ENCODE measurements around the gene RIPPLY3.

The RIPPLY3 gene

GRCh38 chr21:36990508-36991205 is 15.8 kb upstream of the RIPPLY3 start:
- TF ChIP-seq GATA2 (IDR thresholded peaks at IDR 0.05; ENCODE audit: low read depth, low read length) = no peak
- TF ChIP-seq GATA3 (IDR thresholded peaks at IDR 0.05; ENCODE audit: low read depth, low read length) = no peak

GRCh38 chr21:36992671-36993070 is 13.8 kb upstream of the RIPPLY3 start:
- TF ChIP-seq GATA3 (IDR thresholded peaks at IDR 0.05; ENCODE audit: low read depth, low read length) (no peak), GATA2 (IDR thresholded peaks at IDR 0.05; ENCODE audit: low read depth, low read length) (no peak)

- TF ChIP-seq GATA2 (IDR thresholded peaks at IDR 0.05; ENCODE audit: low read depth, low read length) (no peak), GATA3 (IDR thresholded peaks at IDR 0.05; ENCODE audit: low read depth, low read length) (no peak)
Observed at GRCh38 chr21:36994501-36995158, 11.9 kb upstream of the RIPPLY3 start.

GRCh38 chr21:36999131-36999898 is 7.2 kb upstream of the RIPPLY3 start:
- TF ChIP-seq GATA3 (IDR thresholded peaks at IDR 0.05; ENCODE audit: low read depth, low read length) (no peak), GATA2 (IDR thresholded peaks at IDR 0.05; ENCODE audit: low read depth, low read length) (no peak)

- TF ChIP-seq GATA2 (IDR thresholded peaks at IDR 0.05; ENCODE audit: low read depth, low read length) (no peak), GATA3 (IDR thresholded peaks at IDR 0.05; ENCODE audit: low read depth, low read length) (no peak)
Observed at GRCh38 chr21:37000381-37000780, 6.1 kb upstream of the RIPPLY3 start.

GRCh38 chr21:37001441-37001840 is 5.1 kb upstream of the RIPPLY3 start:
- TF ChIP-seq GATA3 (IDR thresholded peaks at IDR 0.05; ENCODE audit: low read depth, low read length) = no peak
- TF ChIP-seq GATA2 (IDR thresholded peaks at IDR 0.05; ENCODE audit: low read depth, low read length) = no peak

- TF ChIP-seq GATA3 (IDR thresholded peaks at IDR 0.05; ENCODE audit: low read depth, low read length) (no peak), GATA2 (IDR thresholded peaks at IDR 0.05; ENCODE audit: low read depth, low read length) (no peak)
Observed at GRCh38 chr21:37005548-37006485, 685 bp upstream of the RIPPLY3 start.

- TF ChIP-seq GATA2 (IDR thresholded peaks at IDR 0.05; ENCODE audit: low read depth, low read length) (no peak), GATA3 (IDR thresholded peaks at IDR 0.05; ENCODE audit: low read depth, low read length) (no peak)
Observed at GRCh38 chr21:37008724-37009123, 2.2 kb downstream of the RIPPLY3 start.

- TF ChIP-seq GATA3 (IDR thresholded peaks at IDR 0.05; ENCODE audit: low read depth, low read length) = no peak
- TF ChIP-seq GATA2 (IDR thresholded peaks at IDR 0.05; ENCODE audit: low read depth, low read length) = no peak
Observed at GRCh38 chr21:37009740-37010341, 3.3 kb downstream of the RIPPLY3 start.

- TF ChIP-seq GATA2 (IDR thresholded peaks at IDR 0.05; ENCODE audit: low read depth, low read length) (no peak), GATA3 (IDR thresholded peaks at IDR 0.05; ENCODE audit: low read depth, low read length) (no peak)
Observed at GRCh38 chr21:37017951-37018679, 11.6 kb downstream of the RIPPLY3 start.

- TF ChIP-seq GATA3 (IDR thresholded peaks at IDR 0.05; ENCODE audit: low read depth, low read length) = no peak
- no peak for TF ChIP-seq GATA2 (IDR thresholded peaks at IDR 0.05; ENCODE audit: low read depth, low read length)
Observed at GRCh38 chr21:37026499-37026898, 20.0 kb downstream of the RIPPLY3 start.

GRCh38 chr21:37028570-37028969 is 22.1 kb downstream of the RIPPLY3 start:
- TF ChIP-seq GATA3 (IDR thresholded peaks at IDR 0.05; ENCODE audit: low read depth, low read length) (no peak), GATA2 (IDR thresholded peaks at IDR 0.05; ENCODE audit: low read depth, low read length) (no peak)

- TF ChIP-seq GATA3 (IDR thresholded peaks at IDR 0.05; ENCODE audit: low read depth, low read length) (no peak), GATA2 (IDR thresholded peaks at IDR 0.05; ENCODE audit: low read depth, low read length) (no peak)
Observed at GRCh38 chr21:37030864-37031263, 24.4 kb downstream of the RIPPLY3 start.
